ENCODE measurements around the gene CDKAL1. TPM values are rescaled to one million over a fixed set of nuclear protein-coding genes. Genes with fewer than 3 reads are reported as not detected.

The CDKAL1 gene
- total and polyA plus RNA-seq, 2 of the 13 experiments (the other 11 are each of a cell fraction or from before 2014, with no cell fraction given): 9.5 to 27.7 TPM

DNA sequence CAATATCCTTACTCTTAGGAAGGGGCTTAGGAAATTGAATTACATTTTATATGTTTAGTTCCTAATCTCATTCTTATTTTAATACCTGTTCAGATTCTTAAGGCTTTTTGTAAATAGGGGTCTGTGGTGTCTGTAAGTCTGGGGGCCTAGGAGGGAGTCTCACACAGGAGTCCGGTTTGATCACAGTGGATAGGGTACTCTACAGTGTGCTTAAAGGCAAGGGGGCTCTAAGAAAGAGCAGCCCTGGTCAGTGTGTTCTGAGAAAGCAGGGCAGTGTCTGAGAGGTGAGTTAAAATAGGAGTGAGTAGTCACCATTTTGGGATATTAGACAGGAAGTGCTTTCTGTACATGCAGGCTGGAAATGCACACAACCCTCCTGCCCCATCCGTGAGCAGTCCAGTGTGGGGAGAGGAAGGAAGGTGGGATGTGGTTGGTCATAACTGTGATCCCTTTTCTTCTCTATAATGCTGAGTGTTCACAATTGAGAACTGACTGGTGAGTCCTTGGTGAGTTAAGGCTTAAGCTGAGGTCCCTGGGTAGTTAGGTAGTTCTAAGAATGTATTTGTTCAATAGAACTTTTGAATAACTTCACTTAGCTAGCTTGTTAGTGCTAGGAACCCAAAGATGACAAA is 50.0 kb downstream of the CDKAL1 start (continued):
- no peak for TF ChIP-seq CBX5 (CRISPR knock-in tag; IDR thresholded peaks at IDR 0.05; ENCODE audit: borderline replicate concordance)
- TF ChIP-seq MAFF (IDR thresholded peaks at IDR 0.05; ENCODE audit: low read depth, low read length): 0 out of 2 replicates have a peak, but pooled peaks have one; percentile 15
- TF ChIP-seq KDM6A (CRISPR knock-in tag; IDR thresholded peaks at IDR 0.05; ENCODE audit: low read depth): no peak
- no peak for TF ChIP-seq NAIF1 (CRISPR knock-in tag; IDR thresholded peaks at IDR 0.05; ENCODE audit: borderline replicate concordance)
- TF ChIP-seq TCF7L2 (IDR thresholded peaks at IDR 0.05; ENCODE audit: low read depth, low read length): no peak

DNA sequence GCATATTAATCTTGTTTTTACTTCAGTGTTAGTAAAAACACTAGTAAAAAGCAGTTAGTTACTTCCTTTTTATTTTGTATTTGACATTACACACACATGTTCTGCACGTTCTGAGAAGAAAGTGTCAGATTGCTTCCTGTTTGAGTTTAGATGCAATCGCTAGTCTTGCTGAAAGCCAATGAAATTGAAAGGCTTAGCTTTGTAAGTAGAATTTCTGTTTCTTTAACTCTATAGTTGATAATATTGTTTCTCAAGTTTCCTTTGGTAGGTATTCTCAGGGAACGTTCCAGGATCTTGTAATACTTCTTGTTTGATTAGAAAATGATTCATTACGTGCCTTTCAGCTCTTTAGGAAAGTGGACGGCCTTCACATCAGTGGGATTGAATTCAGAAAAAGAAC is 55.0 kb downstream of the CDKAL1 start:
- peaks cover 3% of the 10 kb centered on the region for H3K79me2 ChIP-seq (ENCODE audit: insufficient read depth, low read length)
- WGBS (ENCODE audit: low lambda C conversion rate): 95% methylated on average over 5 of the region's 5 CpGs
- BruUV-seq (replicated peaks): no TSS peak
- peaks cover under 1 to 4% of the 10 kb centered on the region in 2 experiments; a peak in 2 of 5 replicates for H3K36me3 ChIP-seq (replicated peaks in 1 of 2; ENCODE audit: control insufficient read depth in 1 of 2, insufficient read depth in 2 of 2, low read length in 2 of 2)
- no peaks in the 10 kb centered on the region for H3K9me3 ChIP-seq (ENCODE audit: low read length)
- no peak for DNase-seq (ENCODE audit: low spot score)
- TF ChIP-seq BHLHE40 (IDR thresholded peaks at IDR 0.05; ENCODE audit: low read length): no peak
- TF ChIP-seq, protein P1, sequence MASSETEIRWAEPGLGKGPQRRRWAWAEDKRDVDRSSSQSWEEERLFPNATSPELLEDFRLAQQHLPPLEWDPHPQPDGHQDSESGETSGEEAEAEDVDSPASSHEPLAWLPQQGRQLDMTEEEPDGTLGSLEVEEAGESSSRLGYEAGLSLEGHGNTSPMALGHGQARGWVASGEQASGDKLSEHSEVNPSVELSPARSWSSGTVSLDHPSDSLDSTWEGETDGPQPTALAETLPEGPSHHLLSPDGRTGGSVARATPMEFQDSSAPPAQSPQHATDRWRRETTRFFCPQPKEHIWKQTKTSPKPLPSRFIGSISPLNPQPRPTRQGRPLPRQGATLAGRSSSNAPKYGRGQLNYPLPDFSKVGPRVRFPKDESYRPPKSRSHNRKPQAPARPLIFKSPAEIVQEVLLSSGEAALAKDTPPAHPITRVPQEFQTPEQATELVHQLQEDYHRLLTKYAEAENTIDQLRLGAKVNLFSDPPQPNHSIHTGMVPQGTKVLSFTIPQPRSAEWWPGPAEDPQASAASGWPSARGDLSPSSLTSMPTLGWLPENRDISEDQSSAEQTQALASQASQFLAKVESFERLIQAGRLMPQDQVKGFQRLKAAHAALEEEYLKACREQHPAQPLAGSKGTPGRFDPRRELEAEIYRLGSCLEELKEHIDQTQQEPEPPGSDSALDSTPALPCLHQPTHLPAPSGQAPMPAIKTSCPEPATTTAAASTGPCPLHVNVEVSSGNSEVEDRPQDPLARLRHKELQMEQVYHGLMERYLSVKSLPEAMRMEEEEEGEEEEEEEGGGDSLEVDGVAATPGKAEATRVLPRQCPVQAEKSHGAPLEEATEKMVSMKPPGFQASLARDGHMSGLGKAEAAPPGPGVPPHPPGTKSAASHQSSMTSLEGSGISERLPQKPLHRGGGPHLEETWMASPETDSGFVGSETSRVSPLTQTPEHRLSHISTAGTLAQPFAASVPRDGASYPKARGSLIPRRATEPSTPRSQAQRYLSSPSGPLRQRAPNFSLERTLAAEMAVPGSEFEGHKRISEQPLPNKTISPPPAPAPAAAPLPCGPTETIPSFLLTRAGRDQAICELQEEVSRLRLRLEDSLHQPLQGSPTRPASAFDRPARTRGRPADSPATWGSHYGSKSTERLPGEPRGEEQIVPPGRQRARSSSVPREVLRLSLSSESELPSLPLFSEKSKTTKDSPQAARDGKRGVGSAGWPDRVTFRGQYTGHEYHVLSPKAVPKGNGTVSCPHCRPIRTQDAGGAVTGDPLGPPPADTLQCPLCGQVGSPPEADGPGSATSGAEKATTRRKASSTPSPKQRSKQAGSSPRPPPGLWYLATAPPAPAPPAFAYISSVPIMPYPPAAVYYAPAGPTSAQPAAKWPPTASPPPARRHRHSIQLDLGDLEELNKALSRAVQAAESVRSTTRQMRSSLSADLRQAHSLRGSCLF (CRISPR knock-in tag; IDR thresholded peaks at IDR 0.05; ENCODE audit: borderline replicate concordance): no peak
- TF ChIP-seq ZNF766 (CRISPR knock-in tag; IDR thresholded peaks at IDR 0.05; ENCODE audit: borderline replicate concordance): no peak
- TF ChIP-seq ZNF225 (CRISPR knock-in tag; IDR thresholded peaks at IDR 0.05): no peak
- no peak for TF ChIP-seq MBNL3 (CRISPR knock-in tag; conservative IDR thresholded peaks at IDR 0.05)
- TF ChIP-seq THAP11 (CRISPR knock-in tag; IDR thresholded peaks at IDR 0.05): no peak
- no peak for TF ChIP-seq ZNF629 (CRISPR knock-in tag; conservative IDR thresholded peaks at IDR 0.05)
- TF ChIP-seq, protein P2, sequence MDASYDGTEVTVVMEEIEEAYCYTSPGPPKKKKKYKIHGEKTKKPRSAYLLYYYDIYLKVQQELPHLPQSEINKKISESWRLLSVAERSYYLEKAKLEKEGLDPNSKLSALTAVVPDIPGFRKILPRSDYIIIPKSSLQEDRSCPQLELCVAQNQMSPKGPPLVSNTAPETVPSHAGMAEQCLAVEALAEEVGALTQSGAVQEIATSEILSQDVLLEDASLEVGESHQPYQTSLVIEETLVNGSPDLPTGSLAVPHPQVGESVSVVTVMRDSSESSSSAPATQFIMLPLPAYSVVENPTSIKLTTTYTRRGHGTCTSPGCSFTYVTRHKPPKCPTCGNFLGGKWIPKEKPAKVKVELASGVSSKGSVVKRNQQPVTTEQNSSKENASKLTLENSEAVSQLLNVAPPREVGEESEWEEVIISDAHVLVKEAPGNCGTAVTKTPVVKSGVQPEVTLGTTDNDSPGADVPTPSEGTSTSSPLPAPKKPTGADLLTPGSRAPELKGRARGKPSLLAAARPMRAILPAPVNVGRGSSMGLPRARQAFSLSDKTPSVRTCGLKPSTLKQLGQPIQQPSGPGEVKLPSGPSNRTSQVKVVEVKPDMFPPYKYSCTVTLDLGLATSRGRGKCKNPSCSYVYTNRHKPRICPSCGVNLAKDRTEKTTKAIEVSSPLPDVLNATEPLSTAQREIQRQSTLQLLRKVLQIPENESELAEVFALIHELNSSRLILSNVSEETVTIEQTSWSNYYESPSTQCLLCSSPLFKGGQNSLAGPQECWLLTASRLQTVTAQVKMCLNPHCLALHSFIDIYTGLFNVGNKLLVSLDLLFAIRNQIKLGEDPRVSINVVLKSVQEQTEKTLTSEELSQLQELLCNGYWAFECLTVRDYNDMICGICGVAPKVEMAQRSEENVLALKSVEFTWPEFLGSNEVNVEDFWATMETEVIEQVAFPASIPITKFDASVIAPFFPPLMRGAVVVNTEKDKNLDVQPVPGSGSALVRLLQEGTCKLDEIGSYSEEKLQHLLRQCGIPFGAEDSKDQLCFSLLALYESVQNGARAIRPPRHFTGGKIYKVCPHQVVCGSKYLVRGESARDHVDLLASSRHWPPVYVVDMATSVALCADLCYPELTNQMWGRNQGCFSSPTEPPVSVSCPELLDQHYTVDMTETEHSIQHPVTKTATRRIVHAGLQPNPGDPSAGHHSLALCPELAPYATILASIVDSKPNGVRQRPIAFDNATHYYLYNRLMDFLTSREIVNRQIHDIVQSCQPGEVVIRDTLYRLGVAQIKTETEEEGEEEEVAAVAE (CRISPR knock-in tag; IDR thresholded peaks at IDR 0.05; ENCODE audit: borderline replicate concordance): no peak
- TF ChIP-seq ZFP41 (CRISPR knock-in tag; IDR thresholded peaks at IDR 0.05; ENCODE audit: borderline replicate concordance): no peak
- H3K27me3 ChIP-seq (ENCODE audit: control insufficient read depth in 1 of 2, insufficient read depth in 2 of 2, low read length in 2 of 2): no peaks in the 10 kb centered on the region
- FAIRE-seq: no peak
- in situ Hi-C loops (cut with HindIII; ENCODE audit: extremely low pct_ligation_motif_present, low pct_unique_long_range_greater_than_20kb) (no loop called here), intact Hi-C loops (cut with micrococcal nuclease; ENCODE audit: unreplicated experiment) (no loop called here)
- ChIA-PET CTCF (ENCODE audit: low intra/inter-chr PET ratio, low total read pairs) (no interaction called here), POLR2A (no interaction called here)
- no peak overlapping the region for H3K4me2 ChIP-seq (ENCODE audit: low read depth, low read length)
- peaks cover 9% of the 10 kb centered on the region for H3K4me1 ChIP-seq (ENCODE audit: insufficient read depth, low read length)
- no peak overlapping the region for H3K4me3 ChIP-seq (replicated peaks in 1 of 3; ENCODE audit: insufficient read depth in 1 of 3, low read depth in 2 of 3, low read length in 3 of 3)
- no peak overlapping the region for H3K27ac ChIP-seq (ENCODE audit: extremely low read length, insufficient read depth, low read length)
- H3K9ac ChIP-seq (ENCODE audit: insufficient read depth, low read depth, low read length): no peak overlapping the region
- no peaks in the 10 kb centered on the region for H4K20me1 ChIP-seq (ENCODE audit: insufficient read depth, low read length)
- no peak for ATAC-seq
- H2AFZ ChIP-seq (ENCODE audit: low read length): no peak overlapping the region
